H1 (cell line): ENCODE data around the gene SMYD3. TPM values are rescaled to one million over a fixed set of nuclear protein-coding genes. Genes with fewer than 3 reads are reported as not detected.

Experiments
- CTCF ChIA-PET: fragments of 300-600 bp; sonication (Branson Sonifier 250); formaldehyde crosslinking; loops from one replicate; lab custom pipeline; 2021; ENCODE audit not compliant: partially characterized antibody; lab: Charles Lee
- POLR2A ChIA-PET: fragments of 300-600 bp; sonication (Branson Sonifier 250); formaldehyde crosslinking; loops from one replicate; lab custom pipeline; 2021; ENCODE audit warnings: inconsistent platforms; ENCODE audit not compliant: partially characterized antibody; lab: Charles Lee
- DNase-seq, 2 experiments: peaks; one replicate each; pipeline versions ENCODE4 v3.0.0 to v3.0.0-alpha.2; 2010 to 2022; ENCODE audit warnings: low spot score in 2 of 2, low read depth in 1 of 2, mixed read lengths in 1 of 2
- FAIRE-seq: peaks from 2 replicates; lab custom pipeline; 2011; peaks lifted over from hg19 to GRCh38; lab: Jason Lieb, UNC
- H2AFZ ChIP-seq: 2 replicates; pipeline ENCODE4 v1.8.1; 2012; ENCODE audit warnings: low read length, inconsistent platforms
- H2AK5ac ChIP-seq: 2 replicates; pipeline ENCODE4 v1.6.1; 2013; ENCODE audit warnings: low read depth, low read length
- H2BK120ac ChIP-seq: replicated peaks from 2 replicates; pipeline ENCODE3; 2013; ENCODE audit warnings: low read depth, low read length, inconsistent platforms
- H2BK12ac ChIP-seq: 2 replicates; pipeline ENCODE4 v1.6.1; 2013; ENCODE audit warnings: low read depth, low read length
- H2BK15ac ChIP-seq: 2 replicates; pipeline ENCODE4 v1.6.1; 2013; ENCODE audit warnings: low read length
- H2BK20ac ChIP-seq: 2 replicates; pipeline ENCODE4 v1.6.1; 2013; ENCODE audit warnings: low read length
- H2BK5ac ChIP-seq: 2 replicates; pipeline ENCODE4 v1.6.1; 2013; ENCODE audit warnings: low read depth, low read length
- H3K14ac ChIP-seq: 2 replicates; pipeline ENCODE4 v1.6.1; 2013; ENCODE audit warnings: inconsistent platforms; ENCODE audit not compliant: insufficient read length
- H3K18ac ChIP-seq: 2 replicates; pipeline ENCODE4 v1.6.1; 2013; ENCODE audit warnings: low read length; ENCODE audit errors: extremely low read depth
- H3K23ac ChIP-seq: 2 replicates; pipeline ENCODE4 v1.6.1; 2013; ENCODE audit warnings: inconsistent platforms; ENCODE audit not compliant: insufficient read length
- H3K23me2 ChIP-seq: 2 replicates; pipeline ENCODE4 v1.6.1; 2013; ENCODE audit warnings: low read depth, low read length
- H3K27ac ChIP-seq: 2 replicates; pipeline ENCODE4 v1.6.1; 2011; ENCODE audit warnings: low read depth, low read length, inconsistent platforms
- H3K27me3 ChIP-seq, 4 experiments: replicated peaks in 1 of 4; 1 replicate in 1 of 4; 2 replicates in 3 of 4; pipeline versions ENCODE4 v1.6.1 to v1.8.1; 2011 to 2013; ENCODE audit warnings: low read length in 3 of 4, mild to moderate bottlenecking in 3 of 4, inconsistent platforms in 2 of 4, mixed read lengths in 2 of 4, moderate library complexity in 1 of 4; ENCODE audit not compliant: control insufficient read depth in 3 of 4, insufficient read depth in 3 of 4; ENCODE audit errors: extremely low read depth in 1 of 4
- H3K36me3 ChIP-seq, 4 experiments: 2 replicates each; pipeline versions ENCODE4 v1.6.1 to v1.8.1; 2011 to 2013; ENCODE audit warnings: mild to moderate bottlenecking in 4 of 4, low read length in 3 of 4, moderate library complexity in 2 of 4, control low read depth in 1 of 4, inconsistent platforms in 1 of 4; ENCODE audit not compliant: insufficient read depth in 4 of 4, control insufficient read depth in 2 of 4
- H3K4ac ChIP-seq: replicated peaks from 2 replicates; pipeline ENCODE3; 2013; ENCODE audit warnings: low read length, low read depth, mixed read lengths, inconsistent platforms; ENCODE audit not compliant: insufficient read length
- H3K4me1 ChIP-seq, 4 experiments: replicated peaks in 1 of 4; 1 replicate in 1 of 4; 2 replicates in 3 of 4; pipeline versions ENCODE4 v1.6.1 to v1.8.1; 2011 to 2013; ENCODE audit warnings: low read length in 3 of 4, inconsistent platforms in 2 of 4, mixed read lengths in 1 of 4; ENCODE audit not compliant: insufficient read depth in 4 of 4, control insufficient read depth in 3 of 4
- H3K4me2 ChIP-seq, 2 experiments: 2 replicates each; pipeline versions ENCODE4 v1.6.1 to v1.8.1; 2011 to 2013; ENCODE audit warnings: low read depth in 2 of 2, low read length in 2 of 2, control low read depth in 1 of 2, inconsistent platforms in 1 of 2, mild to moderate bottlenecking in 1 of 2; ENCODE audit not compliant: insufficient read depth in 1 of 2
- H3K4me3 ChIP-seq, 4 experiments: fragments of 200-600, 300-600 bp in 1 of 4; sonication (generic), shearing (Covaris generic), sonication (Bioruptor Twin) in 1 of 4; 2 replicates each; pipeline versions ENCODE4 v1.5.1 to v1.8.1; 2011 to 2016; ENCODE audit warnings: low read length in 4 of 4, low read depth in 3 of 4, control low read depth in 2 of 4, inconsistent platforms in 2 of 4, mild to moderate bottlenecking in 2 of 4, mixed read lengths in 1 of 4, moderate library complexity in 1 of 4; ENCODE audit not compliant: insufficient read depth in 2 of 4; ENCODE audit errors: extremely low read depth in 1 of 4
- H3K56ac ChIP-seq: replicated peaks from 2 replicates; pipeline ENCODE3; 2013; ENCODE audit warnings: low read depth, mild to moderate bottlenecking, mixed read lengths, low read length, inconsistent platforms; ENCODE audit not compliant: insufficient read length
- H3K79me1 ChIP-seq: 2 replicates; pipeline ENCODE4 v1.6.1; 2013; ENCODE audit warnings: low read depth, low read length, control low read depth
- H3K79me2 ChIP-seq, 2 experiments: 2 replicates each; pipeline versions ENCODE4 v1.6.1 to v1.8.1; 2012 to 2013; ENCODE audit warnings: low read length in 2 of 2, mild to moderate bottlenecking in 2 of 2, inconsistent platforms in 1 of 2; ENCODE audit not compliant: insufficient read depth in 2 of 2, control insufficient read depth in 1 of 2
- H3K9ac ChIP-seq, 4 experiments: replicated peaks in 1 of 4; 1 replicate in 1 of 4; 2 replicates in 3 of 4; pipeline versions ENCODE4 v1.6.1 to v1.8.1; 2011 to 2013; ENCODE audit warnings: low read depth in 3 of 4, low read length in 3 of 4, control low read depth in 2 of 4, mild to moderate bottlenecking in 2 of 4, moderate library complexity in 2 of 4, inconsistent platforms in 1 of 4; ENCODE audit errors: extremely low read depth in 1 of 4
- H3K9me3 ChIP-seq, 2 experiments: 2 replicates each; pipeline versions ENCODE4 v1.6.1 to v1.8.1; 2012 to 2013; ENCODE audit warnings: mild to moderate bottlenecking in 2 of 2, moderate library complexity in 2 of 2, control low read depth in 1 of 2, inconsistent platforms in 1 of 2, low read depth in 1 of 2, low read length in 1 of 2, mixed read lengths in 1 of 2; ENCODE audit not compliant: insufficient read depth in 2 of 2
- H4K20me1 ChIP-seq, 2 experiments: replicated peaks in 1 of 2; 2 replicates each; pipeline versions ENCODE3 to v1.8.1; 2011 to 2013; ENCODE audit warnings: inconsistent platforms in 2 of 2, low read length in 2 of 2, mild to moderate bottlenecking in 1 of 2; ENCODE audit not compliant: insufficient read depth in 2 of 2, control insufficient read depth in 1 of 2
- H4K5ac ChIP-seq: 2 replicates; pipeline ENCODE4 v1.6.1; 2013; ENCODE audit warnings: low read length, low read depth, mixed read lengths, inconsistent platforms; ENCODE audit not compliant: insufficient read length
- H4K8ac ChIP-seq: 2 replicates; pipeline ENCODE4 v1.8.0; 2013; ENCODE audit warnings: mild to moderate bottlenecking, moderate library complexity, low read length, inconsistent platforms; ENCODE audit not compliant: insufficient read depth; ENCODE audit errors: extremely low read depth
- H4K91ac ChIP-seq: replicated peaks from 2 replicates; pipeline ENCODE3; 2013; ENCODE audit warnings: low read length, mixed read lengths, inconsistent platforms; ENCODE audit not compliant: insufficient read length
- BACH1 ChIP-seq: IDR thresholded peaks from 2 replicates; pipeline ENCODE4 v1.6.1; 2012; ENCODE audit warnings: low read length, improper control_type of control experiment
- CBX8 ChIP-seq: fragments of 300-800, 300-1000 bp; sonication (generic); IDR thresholded peaks from 2 replicates; pipeline ENCODE4 v1.7.1; 2016; ENCODE audit warnings: low read depth, low read length, borderline replicate concordance
- CEBPB ChIP-seq: IDR thresholded peaks from 2 replicates; pipeline ENCODE4 v1.6.1; 2012; ENCODE audit warnings: low read depth, low read length
- CREB1 ChIP-seq: IDR thresholded peaks from 2 replicates; pipeline ENCODE4 v1.6.1; 2012; ENCODE audit warnings: inconsistent platforms
- CTBP2 ChIP-seq: IDR thresholded peaks from 2 replicates; pipeline ENCODE4 v1.7.0; 2011; ENCODE audit warnings: borderline replicate concordance, mild to moderate bottlenecking, moderate library complexity, mixed read lengths, low read length; ENCODE audit not compliant: insufficient read depth, insufficient read length
- HDAC2 ChIP-seq, 2 experiments: fragments of 300-600 bp in 1 of 2; sonication (generic) in 1 of 2; IDR thresholded peaks; 2 replicates each; pipeline ENCODE4 v1.6.1; 2011 to 2012; ENCODE audit warnings: low read depth in 2 of 2, low read length in 2 of 2, mild to moderate bottlenecking in 2 of 2, moderate library complexity in 2 of 2, borderline replicate concordance in 1 of 2, inconsistent platforms in 1 of 2
- HDAC6 ChIP-seq: IDR thresholded peaks from one replicate; pipeline ENCODE4 v1.7.1; 2012; ENCODE audit warnings: low read depth, mild to moderate bottlenecking, inconsistent platforms, low read length, moderate library complexity
- JUND ChIP-seq: IDR thresholded peaks from 2 replicates; pipeline ENCODE4 v1.6.1; 2011; ENCODE audit warnings: mild to moderate bottlenecking, improper control_type of control experiment, low read length
- NANOG ChIP-seq: IDR thresholded peaks from 2 replicates; pipeline ENCODE4 v1.6.1; 2011; ENCODE audit warnings: low read length, low read depth, mild to moderate bottlenecking, inconsistent platforms; ENCODE audit not compliant: insufficient read depth, poor library complexity, severe bottlenecking
- POLR2AphosphoS5 ChIP-seq: IDR thresholded peaks from 2 replicates; pipeline ENCODE4 v1.6.1; 2011; ENCODE audit warnings: low read depth, low read length
- POU5F1 ChIP-seq: IDR thresholded peaks from 2 replicates; pipeline ENCODE4 v1.6.1; 2011; ENCODE audit warnings: low read depth, mild to moderate bottlenecking, low read length, moderate library complexity
- RFX5 ChIP-seq: IDR thresholded peaks from 2 replicates; pipeline ENCODE4 v1.6.1; 2011; ENCODE audit warnings: low read depth, low read length, improper control_type of control experiment, borderline replicate concordance
- RNF2 ChIP-seq: fragments of 200-900, 300-1000 bp; sonication (generic); IDR thresholded peaks from 2 replicates; pipeline ENCODE4 v1.7.1; 2016; ENCODE audit warnings: borderline replicate concordance, low read depth, mild to moderate bottlenecking, antibody characterized with exemption, low read length; ENCODE audit not compliant: poor library complexity, severe bottlenecking; ENCODE audit errors: missing control alignments
- SP4 ChIP-seq: IDR thresholded peaks from 2 replicates; pipeline ENCODE4 v1.6.1; 2012; ENCODE audit warnings: low read length, inconsistent platforms
- SRF ChIP-seq: IDR thresholded peaks from 2 replicates; pipeline ENCODE4 v1.6.1; 2011; ENCODE audit warnings: mild to moderate bottlenecking, low read depth, low read length, moderate library complexity
- polyA plus RNA-seq, 7 experiments: library from polyadenylated mRNA; depleted of rRNA in 3 of 7; stranded (reverse) in 5 of 7; unstranded in 2 of 7; fragments of >200 nt in 5 of 7; fragments of 200-250 nt in 2 of 7; gene quantifications; 1 replicate in 5 of 7; 2 replicates in 1 of 7; 4 replicates in 1 of 7; pipeline versions ENCODE4 v1.2.1 to v1.2.3, GENCODE V29; 2011 to 2013; ENCODE audit warnings: missing spikeins in 2 of 7, mixed read lengths in 2 of 7
- total RNA-seq: library from RNA; stranded (reverse); fragmentation: NEBNext Ultra II Directional; extraction: Animal tissue kit (Norgen Biotek cat#: 25700); gene quantifications from 2 replicates; pipeline ENCODE4 v1.2.1, GENCODE V29; 2021
- TF ChIP-seq, protein P1 (sequence below): IDR thresholded peaks from 2 replicates; pipeline ENCODE4 v1.6.1; 2012; ENCODE audit warnings: inconsistent platforms

The SMYD3 gene
- total and polyA plus RNA-seq, 2 of the 8 experiments (the other 6 are each of a cell fraction or from before 2014, with no cell fraction given), result 17.3 to 25.4 TPM

DNA sequence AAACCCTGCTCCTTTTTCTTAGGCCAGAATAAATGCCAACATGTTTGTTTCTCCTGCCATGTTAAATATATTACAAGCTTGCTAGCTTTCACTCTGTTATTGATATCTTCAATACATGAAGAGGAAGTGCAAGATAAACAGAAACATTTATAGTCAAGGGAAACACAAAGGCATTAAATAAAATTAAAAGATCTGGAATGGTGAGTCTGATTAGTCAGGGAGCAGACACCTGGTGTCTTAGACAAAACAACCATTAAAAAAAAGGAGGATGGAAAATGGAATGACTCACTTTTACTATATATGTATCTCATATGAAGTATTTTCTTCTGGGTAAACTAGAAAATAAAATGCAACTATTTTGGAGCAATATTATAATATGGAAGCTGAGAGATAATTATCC lies 123.3 kb downstream of the SMYD3 start:
- no peak overlapping the region for H4K8ac ChIP-seq
- ChIA-PET CTCF (interaction anchor here (1.0 kb wide), 1 partner anchor 12 kb away, joined by 3 read pairs; no protein-coding TSS in a partner anchor), POLR2A (no interaction called here)
- H3K79me1 ChIP-seq, result no peaks in the 10 kb centered on the region
- no peak overlapping the region for H2BK15ac ChIP-seq
- H3K9ac ChIP-seq, result no peak overlapping the region
- peaks cover 0 to 4% (median under 1%) of the 10 kb centered on the region in 4 experiments; a peak in 2 of 7 replicates for H3K4me1 ChIP-seq
- H3K18ac ChIP-seq, result no peak overlapping the region
- no peak overlapping the region for H2AFZ ChIP-seq
- DNase-seq, result no peak
- no peak overlapping the region for H2BK20ac ChIP-seq
- no peak overlapping the region for H3K4me2 ChIP-seq
- no peak overlapping the region for H4K91ac ChIP-seq
- H3K56ac ChIP-seq, result no peak overlapping the region
- H2BK5ac ChIP-seq, result no peak overlapping the region
- H2BK120ac ChIP-seq, result no peak overlapping the region
- H3K23ac ChIP-seq, result no peak overlapping the region
- no peaks in the 10 kb centered on the region for H3K79me2 ChIP-seq
- H2BK12ac ChIP-seq, result no peak overlapping the region
- H3K9me3 ChIP-seq, result no peaks in the 10 kb centered on the region
- no peaks in the 10 kb centered on the region for H4K20me1 ChIP-seq
- H3K27me3 ChIP-seq, result no peaks in the 10 kb centered on the region
- no peak overlapping the region for H3K4me3 ChIP-seq
- no peak overlapping the region for H3K4ac ChIP-seq
- no peaks in the 10 kb centered on the region for H3K36me3 ChIP-seq
- H3K23me2 ChIP-seq, result no peaks in the 10 kb centered on the region
- H2AK5ac ChIP-seq, result no peak overlapping the region
- H4K5ac ChIP-seq, result no peak overlapping the region
- no peak for FAIRE-seq
- H3K14ac ChIP-seq, result no peak overlapping the region
- no peak overlapping the region for H3K27ac ChIP-seq
- no peak for TF ChIP-seq BACH1
- TF ChIP-seq CEBPB, result no peak
- TF ChIP-seq SP4, result no peak
- TF ChIP-seq JUND, result no peak
- no peak for TF ChIP-seq RNF2
- TF ChIP-seq RFX5, result no peak
- TF ChIP-seq HDAC6, result no peak
- no peak for TF ChIP-seq POLR2AphosphoS5
- no peak for TF ChIP-seq HDAC2 (IDR thresholded peaks at IDR 0.05; ENCODE audit: borderline replicate concordance in 1 of 2, low read depth in 2 of 2, low read length in 2 of 2)
- no peak for TF ChIP-seq POU5F1
- no peak for TF ChIP-seq CTBP2
- TF ChIP-seq, protein P1, sequence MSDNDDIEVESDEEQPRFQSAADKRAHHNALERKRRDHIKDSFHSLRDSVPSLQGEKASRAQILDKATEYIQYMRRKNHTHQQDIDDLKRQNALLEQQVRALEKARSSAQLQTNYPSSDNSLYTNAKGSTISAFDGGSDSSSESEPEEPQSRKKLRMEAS, result no peak
- no peak for TF ChIP-seq SRF
- no peak for TF ChIP-seq CBX8
- TF ChIP-seq NANOG, result no peak
- TF ChIP-seq CREB1, result no peak
